Panc1 (cell line): Measurements from ENCODE around the gene IGF1R.

Experiments
- POLR2AphosphoS5 ChIP-seq: IDR thresholded peaks from 2 replicates; pipeline ENCODE4 v1.6.1; 2012; ENCODE audit warnings: mild to moderate bottlenecking, low read depth, low read length, moderate library complexity
- REST ChIP-seq, 2 experiments: IDR thresholded peaks; 2 replicates each; pipeline ENCODE4 v1.6.1; 2011 to 2012; ENCODE audit warnings: low read depth in 2 of 2, control low read depth in 1 of 2, low read length in 1 of 2, mild to moderate bottlenecking in 1 of 2, moderate library complexity in 1 of 2; ENCODE audit not compliant: insufficient read depth in 1 of 2
- TF ChIP-seq, protein P1 (sequence below): fragments of 450-650 bp; IDR thresholded peaks from 2 replicates; pipeline ENCODE4 v1.5.1; 2017; ENCODE audit warnings: mild to moderate bottlenecking

DNA sequence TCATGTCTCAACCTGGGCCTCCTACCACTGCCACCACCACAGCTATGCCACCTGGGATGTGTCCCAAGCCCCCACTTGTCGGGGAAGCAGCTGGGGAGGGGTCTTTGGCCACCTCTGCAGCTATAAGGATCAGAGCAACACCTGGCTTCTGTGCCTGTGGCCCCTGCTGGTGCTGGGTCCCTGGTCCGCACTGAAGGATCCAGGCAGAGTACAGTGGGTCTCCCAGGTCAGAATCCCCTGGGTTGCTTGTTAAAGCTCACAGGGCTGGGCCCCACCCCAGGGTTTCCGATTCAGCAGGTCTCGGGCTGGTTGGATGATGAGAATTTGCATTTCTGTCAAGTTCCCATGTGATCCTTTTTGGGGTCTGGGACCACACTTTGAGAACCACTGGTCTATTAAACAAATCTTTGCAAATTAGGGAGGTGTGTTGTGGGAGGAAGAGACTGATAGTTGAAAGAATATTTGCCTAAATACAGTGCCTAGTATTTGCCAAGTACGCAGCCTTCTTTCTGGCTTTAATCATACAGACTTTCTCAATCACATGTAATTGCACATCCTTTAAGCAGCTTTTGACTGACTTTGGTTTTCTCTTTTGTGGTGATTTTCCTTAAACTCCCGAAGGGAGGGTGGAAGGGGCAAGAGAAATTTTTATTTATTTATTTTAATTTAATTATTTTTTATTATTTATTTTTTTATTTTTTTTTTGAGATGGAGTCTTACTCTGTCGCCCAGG, 127.3 kb downstream of the IGF1R start:
- TF ChIP-seq POLR2AphosphoS5: no peak
- TF ChIP-seq, protein P1, sequence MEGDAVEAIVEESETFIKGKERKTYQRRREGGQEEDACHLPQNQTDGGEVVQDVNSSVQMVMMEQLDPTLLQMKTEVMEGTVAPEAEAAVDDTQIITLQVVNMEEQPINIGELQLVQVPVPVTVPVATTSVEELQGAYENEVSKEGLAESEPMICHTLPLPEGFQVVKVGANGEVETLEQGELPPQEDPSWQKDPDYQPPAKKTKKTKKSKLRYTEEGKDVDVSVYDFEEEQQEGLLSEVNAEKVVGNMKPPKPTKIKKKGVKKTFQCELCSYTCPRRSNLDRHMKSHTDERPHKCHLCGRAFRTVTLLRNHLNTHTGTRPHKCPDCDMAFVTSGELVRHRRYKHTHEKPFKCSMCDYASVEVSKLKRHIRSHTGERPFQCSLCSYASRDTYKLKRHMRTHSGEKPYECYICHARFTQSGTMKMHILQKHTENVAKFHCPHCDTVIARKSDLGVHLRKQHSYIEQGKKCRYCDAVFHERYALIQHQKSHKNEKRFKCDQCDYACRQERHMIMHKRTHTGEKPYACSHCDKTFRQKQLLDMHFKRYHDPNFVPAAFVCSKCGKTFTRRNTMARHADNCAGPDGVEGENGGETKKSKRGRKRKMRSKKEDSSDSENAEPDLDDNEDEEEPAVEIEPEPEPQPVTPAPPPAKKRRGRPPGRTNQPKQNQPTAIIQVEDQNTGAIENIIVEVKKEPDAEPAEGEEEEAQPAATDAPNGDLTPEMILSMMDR: no peak
- TF ChIP-seq REST (IDR thresholded peaks at IDR 0.05; ENCODE audit: insufficient read depth in 1 of 2, low read depth in 2 of 2, low read length in 1 of 2): no peak
